Measurements from ENCODE around the gene KCNE3. TPM values are rescaled to one million over a fixed set of nuclear protein-coding genes. Genes with fewer than 3 reads are reported as not detected.
A peak's percentile ranks its signal among the peaks of the same experiment; 100 is the strongest.

The KCNE3 gene
- total RNA-seq, 3 donors from 2014 or later (not counting 1 experiment from before 2014, with no cell fraction given) = 0.82 to 3.6 (median 1.3) TPM

DNA sequence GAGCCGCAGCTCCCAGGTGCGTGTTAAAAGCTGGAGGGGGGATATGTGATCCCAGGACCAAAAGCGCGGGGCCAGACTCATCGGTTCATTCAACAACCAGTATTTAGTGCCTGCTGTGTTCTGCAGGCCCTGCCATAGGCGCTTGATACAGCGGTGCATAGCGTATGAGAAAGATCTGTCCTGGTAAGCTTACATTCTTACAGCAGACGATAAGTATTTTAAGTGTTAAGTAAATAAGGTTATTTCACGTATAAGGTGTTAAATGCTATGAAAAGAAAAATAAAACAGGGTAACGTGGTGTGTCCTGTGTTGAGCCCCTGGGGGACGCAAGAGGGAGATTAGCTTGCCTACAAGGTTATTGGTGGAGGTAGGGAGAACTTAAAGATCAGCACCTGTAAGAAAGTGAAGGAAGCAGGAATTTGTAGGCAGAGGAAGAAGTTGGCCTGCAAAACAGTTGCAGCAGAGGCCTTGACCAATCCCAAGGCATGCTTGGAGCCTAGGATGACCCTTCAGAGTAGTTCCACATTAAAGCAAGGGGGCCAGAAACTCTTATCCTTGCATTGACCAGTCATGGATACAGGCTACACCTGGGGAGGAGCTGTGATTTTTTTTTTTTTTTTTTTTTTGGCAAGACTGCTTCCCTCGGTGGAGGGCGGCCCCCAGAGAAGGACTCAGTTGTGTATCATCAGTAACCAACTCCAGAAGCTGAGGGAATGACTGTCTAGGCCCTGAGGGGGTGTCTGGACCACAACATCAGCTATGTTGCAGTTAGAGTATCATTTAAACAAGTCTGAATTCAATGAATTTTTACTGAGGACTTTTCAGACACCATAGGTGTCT, 26.7 kb upstream of the KCNE3 start:
- Histone ChIP-seq H3K27ac (ENCODE audit: low read length) (peak overlapping the region; percentile 60), H3K4me3 (ENCODE audit: low read length) (peak overlapping the region; percentile 44), H3K36me3 (ENCODE audit: control insufficient read depth, insufficient read depth, low read length) (no peaks in the 10 kb centered on the region), H3K27me3 (ENCODE audit: control insufficient read depth, insufficient read depth, low read length) (no peaks in the 10 kb centered on the region), H3K4me1 (ENCODE audit: control insufficient read depth, insufficient read depth, low read length) (peaks cover 14% of the 10 kb centered on the region), H3K9me3 (ENCODE audit: control insufficient read depth, insufficient read depth, low read length) (no peaks in the 10 kb centered on the region)
- no peaks in the 10 kb centered on the region for H3K36me3 Mint-ChIP-seq
- H3K4me1 Mint-ChIP-seq = peaks cover 17% of the 10 kb centered on the region in 2 donors
- H3K27ac Mint-ChIP-seq = peak overlapping the region; percentile 76 to 84
- DNase-seq (peak in 1 of 2 donors; percentile 9), ATAC-seq (no peak)
- 12% methylated on average over 14 of the region's 14 CpGs for WGBS (ENCODE audit: insufficient coverage)
- intact Hi-C loops (cut with micrococcal nuclease) = loop anchor here (1.0 to 5.0 kb wide), 3 partner anchors 96 to 1323 kb away; partner anchors contain the start of genes PGM2L1, POLD3 and UVRAG
- H3K27me3 Mint-ChIP-seq (ENCODE audit: low read depth in 2 of 2) = no peaks in the 10 kb centered on the region
- H3K9me3 Mint-ChIP-seq = peaks cover 0 to 2% of the 10 kb centered on the region in 2 donors
- H3K4me3 Mint-ChIP-seq = peak overlapping the region; percentile 83
- no peak for TF ChIP-seq CTCF (IDR thresholded peaks at IDR 0.05)

DNA sequence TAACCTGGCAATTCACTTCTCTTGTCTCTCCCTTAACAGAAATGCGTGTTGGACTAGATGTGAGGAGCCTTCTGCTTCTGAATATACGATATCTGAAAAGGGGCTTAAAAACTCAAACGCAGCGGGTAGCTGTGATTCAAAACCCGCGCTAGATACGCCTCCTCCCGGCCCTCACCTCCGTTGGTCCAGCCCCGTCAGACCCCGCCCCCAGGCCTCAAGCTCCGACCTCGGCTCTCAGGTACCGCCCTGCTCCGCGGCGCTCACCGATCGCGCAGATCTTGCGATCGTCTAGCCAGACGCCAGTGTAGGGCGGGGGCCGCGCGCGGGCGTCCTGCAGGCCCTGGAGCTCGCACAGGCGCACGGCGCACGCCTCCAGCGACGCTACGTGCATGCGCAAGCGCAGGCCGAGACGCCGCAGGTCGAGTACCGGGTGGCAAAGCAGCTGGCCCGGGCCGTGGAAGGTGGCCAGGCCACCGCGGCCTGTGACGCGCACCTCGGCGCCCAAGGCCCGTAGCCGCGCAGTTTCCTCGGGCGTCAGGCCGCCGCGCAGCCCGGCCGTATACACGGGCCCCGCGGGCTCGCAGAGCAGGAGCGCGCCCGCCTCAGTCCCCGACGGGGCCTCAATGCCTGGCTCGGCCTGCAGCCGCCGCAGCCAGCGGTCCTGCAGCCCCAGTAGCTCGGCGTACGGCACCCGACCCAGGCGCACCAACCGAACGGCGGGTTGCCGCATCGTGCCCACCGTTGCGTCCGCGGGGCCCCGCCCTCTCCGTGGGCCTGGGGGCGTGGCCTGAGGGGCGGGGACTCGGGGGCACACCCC, 25.8 kb upstream of the KCNE3 start, which contains the start of gene LIPT2:
Gene LIPT2, minus strand, starts transcription at position 751 of the 817 bp plus-strand sequence. Its CDS starts 21 bp downstream, at position 730.
- Mint-ChIP-seq H3K4me3 (peak within 1 kb of the TSS; percentile 83), H3K27me3 (ENCODE audit: low read depth in 2 of 2) (no peaks in the 10 kb centered on the region), H3K36me3 (no peaks in the 10 kb centered on the region), H3K9me3 (peaks cover 0 to 2% of the 10 kb centered on the region in 2 donors), H3K27ac (peak within 1 kb of the TSS; percentile 76 to 84), H3K4me1 (peaks cover 17% of the 10 kb centered on the region in 2 donors)
- intact Hi-C loops (cut with micrococcal nuclease) = loop anchor here (1.0 to 5.0 kb wide), 3 partner anchors 95 to 1324 kb away; partner anchors contain the start of genes PGM2L1, POLD3 and UVRAG
- Histone ChIP-seq H3K4me1 (ENCODE audit: control insufficient read depth, insufficient read depth, low read length) (peaks cover 14% of the 10 kb centered on the region), H3K27ac (ENCODE audit: low read length) (peak within 1 kb of the TSS; percentile 60), H3K36me3 (ENCODE audit: control insufficient read depth, insufficient read depth, low read length) (no peaks in the 10 kb centered on the region), H3K4me3 (ENCODE audit: low read length) (peak within 1 kb of the TSS; percentile 44), H3K27me3 (ENCODE audit: control insufficient read depth, insufficient read depth, low read length) (no peaks in the 10 kb centered on the region), H3K9me3 (ENCODE audit: control insufficient read depth, insufficient read depth, low read length) (no peaks in the 10 kb centered on the region)
- TF ChIP-seq CTCF (IDR thresholded peaks at IDR 0.05) = no peak
- WGBS (ENCODE audit: insufficient coverage) = under 1% methylated on average over 94 of the region's 94 CpGs
- DNase-seq (peak; percentile 94 to 99), ATAC-seq (peak; percentile 95 to 99 (median 95))

- H3K4me3 ChIP-seq (ENCODE audit: low read length) = no peak overlapping the region
- TF ChIP-seq CTCF (IDR thresholded peaks at IDR 0.05) = no peak
- no peak overlapping the region for H3K27ac ChIP-seq (ENCODE audit: low read length)
- Mint-ChIP-seq H3K27me3 (ENCODE audit: low read depth in 2 of 2) (no peaks in the 10 kb centered on the region), H3K36me3 (no peaks in the 10 kb centered on the region), H3K4me3 (peak overlapping the region; percentile 69), H3K27ac (peak overlapping the region; percentile 16 to 53), H3K4me1 (peaks cover 17% of the 10 kb centered on the region in 2 donors), H3K9me3 (peaks cover 0 to 1% of the 10 kb centered on the region in 2 donors)
- 76% methylated on average over 11 of the region's 11 CpGs for WGBS (ENCODE audit: insufficient coverage)
- intact Hi-C loops (cut with micrococcal nuclease) = loop anchor here (5.0 kb wide), 1 partner anchor 1325 kb away; the partner anchor contains the start of gene UVRAG
- H3K36me3 ChIP-seq (ENCODE audit: control insufficient read depth, insufficient read depth, low read length) = no peaks in the 10 kb centered on the region
- ATAC-seq (no peak), DNase-seq (peak in 1 of 2 donors; percentile 13)
- H3K9me3 ChIP-seq (ENCODE audit: control insufficient read depth, insufficient read depth, low read length) = no peaks in the 10 kb centered on the region
- peaks cover 14% of the 10 kb centered on the region for H3K4me1 ChIP-seq (ENCODE audit: control insufficient read depth, insufficient read depth, low read length)
- H3K27me3 ChIP-seq (ENCODE audit: control insufficient read depth, insufficient read depth, low read length) = no peaks in the 10 kb centered on the region
These were observed 24.7 kb upstream of the KCNE3 start for GRCh38 chr11:74492084-74492483.

All from natural killer cell (primary cell).